UCSD-AML1 (cell line): Measurements from ENCODE around the gene NKAIN2.
"Not testable (repeated sequence)": the region's sequence is repeated elsewhere in the genome, so short reads cannot be mapped to it uniquely, and the experiment has no call there.

ENCODE experiments used
- DNase-seq: peaks from one replicate; lab custom pipeline; 2025; ENCODE audit not compliant: unreplicated experiment; lab: John Stamatoyannopoulos, UW

NKAIN2 gene

GRCh38 chr6:123888771-123889513 is 85.3 kb downstream of the NKAIN2 start:
- no peak for DNase-seq

- DNase-seq, result no peak
Observed at GRCh38 chr6:123895346-123895745, 91.7 kb downstream of the NKAIN2 start.

- DNase-seq, result no peak
Observed at GRCh38 chr6:123895806-123896205, 92.1 kb downstream of the NKAIN2 start.

GRCh38 chr6:123896869-123897268 is 93.2 kb downstream of the NKAIN2 start:
- no peak for DNase-seq

- no peak for DNase-seq
Observed at GRCh38 chr6:123897965-123898364, 94.3 kb downstream of the NKAIN2 start.

GRCh38 chr6:123898665-123899064 is 95.0 kb downstream of the NKAIN2 start:
- DNase-seq, result no peak

- DNase-seq, result no peak
Observed at GRCh38 chr6:123899745-123900144, 96.1 kb downstream of the NKAIN2 start.

GRCh38 chr6:123901436-123901835 is 97.8 kb downstream of the NKAIN2 start:
- no peak for DNase-seq

GRCh38 chr6:123902738-123903313 is 99.2 kb downstream of the NKAIN2 start:
- no peak for DNase-seq

- DNase-seq, result no peak
Observed at GRCh38 chr6:123904228-123904627, 100.6 kb downstream of the NKAIN2 start.

GRCh38 chr6:123908797-123909196 is 105.1 kb downstream of the NKAIN2 start:
- no peak for DNase-seq

GRCh38 chr6:123909989-123910388 is 106.3 kb downstream of the NKAIN2 start:
- no peak for DNase-seq

GRCh38 chr6:123913863-123914262 is 110.2 kb downstream of the NKAIN2 start:
- no peak for DNase-seq

GRCh38 chr6:123923379-123923778 is 119.7 kb downstream of the NKAIN2 start:
- DNase-seq, result not testable (repeated sequence)

- DNase-seq, result no peak
Observed at GRCh38 chr6:123925350-123925749, 121.7 kb downstream of the NKAIN2 start.

- no peak for DNase-seq
Observed at GRCh38 chr6:123925842-123926399, 122.3 kb downstream of the NKAIN2 start.

- DNase-seq, result no peak
Observed at GRCh38 chr6:123928529-123928928, 124.9 kb downstream of the NKAIN2 start.

- DNase-seq, result no peak
Observed at GRCh38 chr6:123931928-123932327, 128.3 kb downstream of the NKAIN2 start.

GRCh38 chr6:123940551-123940950 is 136.9 kb downstream of the NKAIN2 start:
- no peak for DNase-seq

GRCh38 chr6:123941855-123942254 is 138.2 kb downstream of the NKAIN2 start:
- no peak for DNase-seq

GRCh38 chr6:123945386-123945785 is 141.7 kb downstream of the NKAIN2 start:
- no peak for DNase-seq

GRCh38 chr6:123953920-123954319 is 150.3 kb downstream of the NKAIN2 start:
- no peak for DNase-seq
